ENCODE measurements around the gene SLC1A1.

The SLC1A1 gene

GRCh38 chr9:4592886-4593285, 102.6 kb downstream of the SLC1A1 start:
- Histone ChIP-seq H3K4me3 (ENCODE audit: severe bottlenecking) (no peak overlapping the region), H3K27ac (ENCODE audit: poor library complexity, severe bottlenecking) (no peak overlapping the region), H3K36me3 (ENCODE audit: low read depth) (no peaks in the 10 kb centered on the region), H3K9me3 (ENCODE audit: severe bottlenecking) (no peaks in the 10 kb centered on the region), H3K27me3 (ENCODE audit: insufficient read depth, poor library complexity, severe bottlenecking) (no peaks in the 10 kb centered on the region), H3K4me1 (ENCODE audit: insufficient read depth, poor library complexity, severe bottlenecking) (no peaks in the 10 kb centered on the region)
- no peak for TF ChIP-seq CTCF (IDR thresholded peaks at IDR 0.05; ENCODE audit: poor library complexity, severe bottlenecking)
- ATAC-seq (ENCODE audit: low read depth) = no peak
- DNase-seq (ENCODE audit: low spot score) = no peak

GRCh38 chr9:4594545-4594944, 104.3 kb downstream of the SLC1A1 start:
- H3K27ac ChIP-seq (ENCODE audit: poor library complexity, severe bottlenecking) = no peak overlapping the region
- DNase-seq (ENCODE audit: low spot score) (no peak), ATAC-seq (ENCODE audit: low read depth) (no peak)
- no peaks in the 10 kb centered on the region for H3K36me3 ChIP-seq (ENCODE audit: low read depth)
- TF ChIP-seq CTCF (IDR thresholded peaks at IDR 0.05; ENCODE audit: poor library complexity, severe bottlenecking) = no peak
- no peaks in the 10 kb centered on the region for H3K27me3 ChIP-seq (ENCODE audit: insufficient read depth, poor library complexity, severe bottlenecking)
- H3K9me3 ChIP-seq (ENCODE audit: severe bottlenecking) = no peaks in the 10 kb centered on the region
- H3K4me1 ChIP-seq (ENCODE audit: insufficient read depth, poor library complexity, severe bottlenecking) = no peaks in the 10 kb centered on the region
- no peak overlapping the region for H3K4me3 ChIP-seq (ENCODE audit: severe bottlenecking)

GRCh38 chr9:4594994-4595393, 104.7 kb downstream of the SLC1A1 start:
- no peak for TF ChIP-seq CTCF (IDR thresholded peaks at IDR 0.05; ENCODE audit: poor library complexity, severe bottlenecking)
- H3K27ac ChIP-seq (ENCODE audit: poor library complexity, severe bottlenecking) = no peak overlapping the region
- no peaks in the 10 kb centered on the region for H3K36me3 ChIP-seq (ENCODE audit: low read depth)
- H3K4me3 ChIP-seq (ENCODE audit: severe bottlenecking) = no peak overlapping the region
- no peaks in the 10 kb centered on the region for H3K4me1 ChIP-seq (ENCODE audit: insufficient read depth, poor library complexity, severe bottlenecking)
- ATAC-seq (ENCODE audit: low read depth) = no peak
- no peak for DNase-seq (ENCODE audit: low spot score)
- no peaks in the 10 kb centered on the region for H3K9me3 ChIP-seq (ENCODE audit: severe bottlenecking)
- no peaks in the 10 kb centered on the region for H3K27me3 ChIP-seq (ENCODE audit: insufficient read depth, poor library complexity, severe bottlenecking)

- no peaks in the 10 kb centered on the region for H3K9me3 ChIP-seq (ENCODE audit: severe bottlenecking)
- DNase-seq (ENCODE audit: low spot score) (no peak), ATAC-seq (ENCODE audit: low read depth) (no peak)
- no peaks in the 10 kb centered on the region for H3K4me1 ChIP-seq (ENCODE audit: insufficient read depth, poor library complexity, severe bottlenecking)
- H3K4me3 ChIP-seq (ENCODE audit: severe bottlenecking) = no peak overlapping the region
- H3K27ac ChIP-seq (ENCODE audit: poor library complexity, severe bottlenecking) = no peak overlapping the region
- H3K27me3 ChIP-seq (ENCODE audit: insufficient read depth, poor library complexity, severe bottlenecking) = no peaks in the 10 kb centered on the region
- no peaks in the 10 kb centered on the region for H3K36me3 ChIP-seq (ENCODE audit: low read depth)
- TF ChIP-seq CTCF (IDR thresholded peaks at IDR 0.05; ENCODE audit: poor library complexity, severe bottlenecking) = no peak
Observed at GRCh38 chr9:4596165-4596922, 106.1 kb downstream of the SLC1A1 start.

GRCh38 chr9:4600368-4600767, 110.1 kb downstream of the SLC1A1 start:
- H3K27ac ChIP-seq (ENCODE audit: poor library complexity, severe bottlenecking) = no peak overlapping the region
- TF ChIP-seq CTCF (IDR thresholded peaks at IDR 0.05; ENCODE audit: poor library complexity, severe bottlenecking) = no peak
- no peaks in the 10 kb centered on the region for H3K36me3 ChIP-seq (ENCODE audit: low read depth)
- H3K9me3 ChIP-seq (ENCODE audit: severe bottlenecking) = no peaks in the 10 kb centered on the region
- no peak for ATAC-seq (ENCODE audit: low read depth)
- no peaks in the 10 kb centered on the region for H3K27me3 ChIP-seq (ENCODE audit: insufficient read depth, poor library complexity, severe bottlenecking)
- no peak for DNase-seq (ENCODE audit: low spot score)
- no peak overlapping the region for H3K4me3 ChIP-seq (ENCODE audit: severe bottlenecking)
- no peaks in the 10 kb centered on the region for H3K4me1 ChIP-seq (ENCODE audit: insufficient read depth, poor library complexity, severe bottlenecking)
